Liver (tissue), 3 donors: ENCODE results near the gene RPUSD1.

ENCODE experiments used
- CTCF ChIP-seq: fragments of 150-350 bp; IDR thresholded peaks from 2 replicates; pipeline ENCODE4 v1.5.1; 2017; ENCODE audit warnings: improper control_type of control experiment, low read depth, low read length; ENCODE audit not compliant: missing input control
- GABPA ChIP-seq, 2 donors: IDR thresholded peaks in 1 of 2; conservative IDR thresholded peaks in 1 of 2; 2 replicates each; pipeline ENCODE4 v1.6.1; 2016; ENCODE audit warnings: antibody characterized with exemption in 2 of 2, mild to moderate bottlenecking in 1 of 2, moderate library complexity in 1 of 2
- MAX ChIP-seq: IDR thresholded peaks from 2 replicates; pipeline ENCODE4 v1.6.1; 2016; ENCODE audit warnings: antibody characterized with exemption
- RAD21 ChIP-seq, 2 donors: IDR thresholded peaks; 2 replicates each; pipeline ENCODE4 v1.6.1; 2016; ENCODE audit warnings: antibody characterized with exemption in 2 of 2, mild to moderate bottlenecking in 2 of 2
- REST ChIP-seq: IDR thresholded peaks from 2 replicates; pipeline ENCODE4 v1.6.1; 2016; ENCODE audit warnings: antibody characterized with exemption, mild to moderate bottlenecking
- TAF1 ChIP-seq: conservative IDR thresholded peaks from 2 replicates; pipeline ENCODE4 v1.6.1; 2016; ENCODE audit warnings: antibody characterized with exemption, mild to moderate bottlenecking
- YY1 ChIP-seq: IDR thresholded peaks from 2 replicates; pipeline ENCODE4 v1.6.1; 2016; ENCODE audit warnings: antibody characterized with exemption, mild to moderate bottlenecking
- ZBTB33 ChIP-seq: IDR thresholded peaks from 2 replicates; pipeline ENCODE4 v1.6.1; 2016; ENCODE audit warnings: antibody characterized with exemption
- donor health status: healthy.
- donor health status: healthy.

GRCh38 chr16:828891-829290 is 40.7 kb upstream of the RPUSD1 start:
- TF ChIP-seq RAD21 (IDR thresholded peaks at IDR 0.05) (no peak), CTCF (no peak), REST (no peak), GABPA (IDR thresholded peaks at IDR 0.05 in 1 of 2, conservative IDR thresholded peaks at IDR 0.05 in 1 of 2) (no peak), TAF1 (no peak), ZBTB33 (no peak), MAX (no peak), YY1 (no peak)
